Measurements from ENCODE around the gene OSBPL9.

GRCh38 chr1:51829058-51829457, 212.2 kb downstream of the OSBPL9 start:
- TF ChIP-seq CTCF (IDR thresholded peaks at IDR 0.05) = no peak
- TF ChIP-seq POLR2AphosphoS5 (IDR thresholded peaks at IDR 0.05) = no peak
- no peak for TF ChIP-seq EP300 (IDR thresholded peaks at IDR 0.05)
- no peak for TF ChIP-seq POLR2A (IDR thresholded peaks at IDR 0.05)
